ENCODE measurements around the gene PCNX1. TPM values are rescaled to one million over a fixed set of nuclear protein-coding genes. Genes with fewer than 3 reads are reported as not detected.
"Not testable (repeated sequence)": the region's sequence is repeated elsewhere in the genome, so short reads cannot be mapped to it uniquely, and the experiment has no call there.

The PCNX1 gene
- polyA plus RNA-seq, 10 donors = 19.7 to 32.1 (median 23.7) TPM

GRCh38 chr14:71121001-71121400 lies 213.7 kb downstream of the PCNX1 start:
- no peak for DNase-seq

GRCh38 chr14:71121711-71122110 lies 214.5 kb downstream of the PCNX1 start:
- no peak for DNase-seq

- DNase-seq = no peak
Observed at GRCh38 chr14:71122866-71123565, 215.8 kb downstream of the PCNX1 start.

DNA sequence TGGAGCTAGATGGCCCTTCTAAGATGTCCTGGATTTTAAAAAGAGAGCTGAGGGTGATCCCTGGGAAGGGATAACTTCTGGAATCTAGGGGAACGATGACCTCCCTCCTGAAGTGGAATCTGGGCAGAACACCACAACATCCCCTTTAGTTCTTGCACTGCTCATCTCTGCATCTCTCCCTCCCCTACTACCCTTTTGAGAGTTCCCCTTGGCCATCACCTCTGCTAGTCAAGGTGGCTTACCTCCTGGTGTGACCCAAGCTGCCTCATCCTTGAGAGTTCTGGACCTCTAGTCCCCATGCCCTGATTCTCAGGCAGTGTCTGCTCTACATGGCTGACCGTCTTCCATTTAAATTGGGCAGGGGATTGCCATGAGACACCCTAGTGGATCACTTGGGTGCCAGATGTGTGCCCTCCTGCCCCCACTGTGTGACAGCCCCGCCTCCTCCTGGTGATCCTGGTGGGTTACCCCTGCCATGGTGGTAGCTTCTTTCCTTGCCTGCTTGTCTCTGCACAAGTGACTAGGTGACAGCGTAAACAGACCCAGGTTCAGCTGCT lies 216.4 kb downstream of the PCNX1 start:
- DNase-seq = no peak

GRCh38 chr14:71129716-71130490 lies 222.6 kb downstream of the PCNX1 start:
- DNase-seq = not testable (repeated sequence)

DNA sequence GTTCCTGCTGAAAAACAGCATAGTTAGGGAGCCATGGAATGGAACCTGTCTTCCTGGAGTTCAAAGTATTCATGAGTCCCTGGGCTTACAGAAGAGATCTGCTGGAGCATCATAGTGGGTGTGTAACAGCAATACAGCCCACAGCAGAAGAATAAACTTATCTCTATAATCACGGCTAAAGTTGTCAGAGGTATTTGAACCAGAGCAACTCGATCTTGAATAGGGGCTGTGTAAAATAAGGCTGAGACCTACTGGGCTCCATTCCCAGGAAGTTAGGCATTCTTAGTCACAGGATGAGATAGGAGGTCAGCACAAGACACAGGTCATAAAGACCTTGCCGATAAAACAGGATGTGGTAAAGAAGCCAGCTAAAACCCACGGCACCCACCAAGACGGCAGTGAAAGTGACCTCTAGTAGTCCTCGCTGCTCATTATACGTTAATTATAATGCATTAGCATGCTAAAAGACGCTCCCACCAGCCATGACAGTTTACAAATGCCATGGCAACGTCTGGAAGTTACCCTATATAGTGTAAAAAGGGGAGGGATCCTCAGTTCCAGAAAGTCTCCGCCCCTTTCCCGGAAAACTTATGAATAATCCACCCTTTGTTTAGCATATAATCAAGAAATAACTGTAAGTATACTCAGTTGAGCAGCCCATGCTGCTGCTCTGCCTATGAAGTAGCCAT lies 223.4 kb downstream of the PCNX1 start:
- peak in 1 of 3 donors; percentile 38 for DNase-seq

- DNase-seq = no peak
Observed at GRCh38 chr14:71133296-71133695, 226.0 kb downstream of the PCNX1 start.

GRCh38 chr14:71135496-71135895 lies 228.2 kb downstream of the PCNX1 start:
- DNase-seq = no peak

DNA sequence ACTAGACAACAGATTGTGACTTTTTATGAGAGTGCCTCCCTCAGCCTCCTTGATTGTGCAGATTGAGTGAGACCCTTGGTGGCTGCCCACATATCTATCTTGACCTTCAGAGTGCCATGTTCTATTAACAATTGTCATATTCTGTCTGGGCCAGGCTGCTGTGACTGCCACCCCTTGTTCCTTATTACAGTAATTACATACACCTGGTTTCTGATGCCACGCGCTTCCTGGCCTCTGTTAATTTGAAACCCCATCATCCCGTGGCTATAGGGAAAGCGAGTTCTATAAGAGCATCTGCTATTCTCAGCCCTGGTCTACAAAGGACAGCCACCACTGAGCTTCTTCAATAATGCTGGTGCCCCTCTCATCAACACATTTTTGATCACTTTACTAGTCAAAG lies 228.7 kb downstream of the PCNX1 start:
- no peak for DNase-seq

- no peak for DNase-seq
Observed at GRCh38 chr14:71136386-71137060, 229.3 kb downstream of the PCNX1 start.

DNA sequence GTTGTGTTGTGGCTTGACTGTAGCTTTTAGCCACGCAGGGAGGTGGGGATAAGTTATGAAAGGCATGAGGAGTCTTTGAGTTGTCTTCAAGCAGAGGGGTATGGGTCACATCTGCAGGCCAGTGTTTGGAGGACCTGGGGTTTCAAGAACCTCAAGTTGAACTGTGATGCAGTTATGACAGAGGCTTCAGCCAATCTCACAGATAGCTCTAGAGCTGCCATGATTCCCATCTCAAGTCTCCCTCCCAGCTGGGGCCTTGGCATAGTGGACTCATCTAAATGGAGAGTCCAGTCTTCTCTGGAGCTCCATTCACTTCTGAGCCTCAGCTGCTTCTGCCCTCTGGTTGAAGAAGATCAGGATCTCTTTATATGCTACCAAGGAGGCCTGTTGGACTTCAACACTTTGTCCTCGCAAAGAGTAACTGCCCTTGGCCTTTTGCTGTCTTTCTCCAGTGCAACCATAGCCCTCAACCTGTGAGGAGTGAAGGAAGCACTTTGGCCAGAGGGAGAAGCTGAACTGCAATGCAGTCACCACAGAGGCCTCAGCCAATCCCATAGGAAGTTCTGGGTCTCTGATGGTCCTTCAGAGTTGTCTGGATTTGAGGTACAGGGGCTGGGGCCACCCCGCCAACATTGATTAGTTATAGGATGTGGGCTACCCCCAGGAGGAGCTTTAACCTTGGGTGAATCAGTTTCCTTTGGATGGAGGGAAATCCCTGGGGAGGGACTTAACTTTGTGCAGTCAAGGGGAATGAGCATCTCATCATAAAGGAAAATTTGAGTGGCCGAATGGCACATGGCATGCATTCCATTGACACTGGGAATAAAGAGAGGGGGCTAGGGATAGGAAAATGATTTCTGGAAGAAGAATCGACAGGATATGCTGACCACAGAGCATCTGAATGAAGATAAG lies 230.5 kb downstream of the PCNX1 start:
- no peak for DNase-seq

DNA sequence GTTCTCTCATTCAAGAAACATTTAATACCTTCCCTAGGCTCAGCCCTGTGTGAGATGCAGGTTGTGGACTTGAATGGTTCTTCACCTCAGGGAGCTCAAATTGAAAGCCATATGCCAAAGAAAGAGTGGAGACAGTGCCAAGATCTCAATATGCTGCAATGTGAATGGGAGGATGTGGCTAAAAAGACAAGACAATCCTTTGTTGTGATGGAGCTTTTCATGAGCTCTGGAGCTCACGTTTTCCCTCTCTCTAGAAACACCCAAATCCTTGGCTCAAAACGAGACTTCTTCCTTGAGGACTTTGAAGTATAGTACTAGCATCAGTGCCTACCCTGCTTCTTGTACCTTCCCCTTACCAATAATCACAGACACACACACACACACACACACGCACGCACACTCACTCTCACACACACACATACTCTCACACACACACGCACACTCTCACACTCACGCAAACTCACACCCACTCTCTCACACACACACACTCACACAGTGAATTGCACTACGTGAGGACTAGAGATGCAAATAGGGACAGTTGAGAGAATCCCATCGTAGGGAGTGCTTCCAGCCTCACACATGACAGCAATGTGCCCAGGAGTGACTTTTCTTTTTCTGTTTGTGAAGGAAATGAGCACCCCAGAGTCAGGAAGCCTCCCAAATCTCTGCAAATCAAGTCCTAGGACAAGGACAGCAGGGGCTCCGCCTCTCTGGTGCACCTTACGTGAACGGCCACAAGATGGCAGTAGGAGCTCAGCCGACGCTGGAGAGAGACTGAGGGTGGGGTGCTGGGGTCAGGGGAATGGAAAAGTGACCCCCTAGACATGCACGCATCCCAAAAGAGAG lies 231.4 kb downstream of the PCNX1 start:
- peak; percentile 31 to 78 (median 56) for DNase-seq

DNA sequence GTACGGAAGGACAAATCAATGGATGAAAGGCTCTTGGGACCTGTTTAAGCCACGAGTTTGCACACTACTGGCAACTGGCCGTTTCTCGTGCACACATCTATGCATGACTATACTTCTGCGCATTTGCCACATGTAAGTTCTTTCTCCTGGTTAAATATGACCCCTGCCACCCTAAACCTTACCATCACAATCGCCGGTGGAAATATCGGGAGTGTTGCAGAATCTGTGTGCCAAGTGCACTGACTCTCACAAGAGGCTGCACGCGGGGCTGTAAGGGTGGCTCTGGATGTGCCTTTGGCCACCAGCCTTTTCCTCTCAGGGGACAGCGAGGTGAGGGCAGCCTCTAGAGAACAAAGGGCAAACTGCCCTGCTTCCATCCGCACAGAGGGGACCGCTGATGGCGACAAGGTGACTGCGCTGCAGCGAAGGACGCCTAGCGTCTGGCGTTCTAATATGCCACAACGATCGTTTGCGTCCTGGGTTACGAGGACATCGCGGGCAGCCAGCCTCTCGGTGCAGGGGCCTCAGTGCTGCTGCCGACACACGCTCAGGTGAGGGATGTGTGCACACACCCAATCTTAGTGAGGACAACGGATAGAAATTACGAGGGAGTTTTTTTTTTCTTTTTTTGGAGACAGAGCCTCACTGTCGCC lies 232.2 kb downstream of the PCNX1 start:
- DNase-seq = no peak

DNA sequence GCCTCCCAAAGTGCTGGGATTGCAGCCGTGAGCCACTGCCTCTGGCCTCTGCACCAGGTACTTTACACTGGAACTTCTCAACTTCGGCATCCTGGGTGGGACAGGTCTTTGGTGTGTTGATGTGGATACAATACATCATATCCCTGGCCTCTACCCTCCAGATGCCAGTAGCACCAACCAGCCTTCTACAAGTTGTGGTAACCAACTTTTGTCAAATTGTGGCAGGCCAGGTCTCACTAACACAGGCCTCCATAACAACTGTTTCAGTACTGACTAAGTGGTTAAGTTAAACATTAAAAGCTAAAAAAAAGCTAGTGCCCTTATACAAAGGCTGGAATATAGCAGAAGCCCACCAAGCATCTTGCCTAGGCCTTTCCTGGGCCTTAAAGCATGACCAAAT lies 232.9 kb downstream of the PCNX1 start:
- DNase-seq = no peak

GRCh38 chr14:71141701-71142374 lies 234.6 kb downstream of the PCNX1 start:
- DNase-seq = no peak

- peak in 1 of 3 donors; percentile 95 for DNase-seq
Observed at GRCh38 chr14:71142375-71143038, 235.2 kb downstream of the PCNX1 start.

- DNase-seq = peak in 1 of 3 donors; percentile 76
Observed at GRCh38 chr14:71143381-71144290, 236.4 kb downstream of the PCNX1 start.
